DND-41 (cell line): Measurements from ENCODE around the gene RNLS.

ENCODE experiments used
- CTCF ChIP-seq: IDR thresholded peaks from 2 replicates; pipeline ENCODE4 v1.5.1; 2012; ENCODE audit warnings: borderline replicate concordance, low read length, moderate library complexity, mild to moderate bottlenecking; ENCODE audit not compliant: poor library complexity, severe bottlenecking; ENCODE audit errors: extremely low read depth
- EZH2 ChIP-seq: IDR thresholded peaks from 3 replicates; pipeline ENCODE4 v1.6.1; 2012; ENCODE audit warnings: borderline replicate concordance, low read depth, mild to moderate bottlenecking, moderate library complexity, low read length, inconsistent platforms; ENCODE audit not compliant: severe bottlenecking

GRCh38 chr10:88246675-88247074, 336.4 kb downstream of the RNLS start:
- TF ChIP-seq CTCF (no peak), EZH2 (no peak)
